B cell (primary cell): ENCODE results near the gene ATP4B.

Experiments
- EZH2 ChIP-seq: IDR thresholded peaks from 2 replicates; pipeline ENCODE4 v1.6.1; 2012; ENCODE audit warnings: borderline replicate concordance, low read depth, mild to moderate bottlenecking, moderate library complexity, low read length; ENCODE audit not compliant: insufficient read depth, poor library complexity, severe bottlenecking
- TF ChIP-seq, protein P1 (sequence below): fragments of 200-600 bp; IDR thresholded peaks from one replicate; pipeline ENCODE4 v1.8.0; 2022; ENCODE audit warnings: antibody characterized with exemption, mild to moderate bottlenecking

DNA sequence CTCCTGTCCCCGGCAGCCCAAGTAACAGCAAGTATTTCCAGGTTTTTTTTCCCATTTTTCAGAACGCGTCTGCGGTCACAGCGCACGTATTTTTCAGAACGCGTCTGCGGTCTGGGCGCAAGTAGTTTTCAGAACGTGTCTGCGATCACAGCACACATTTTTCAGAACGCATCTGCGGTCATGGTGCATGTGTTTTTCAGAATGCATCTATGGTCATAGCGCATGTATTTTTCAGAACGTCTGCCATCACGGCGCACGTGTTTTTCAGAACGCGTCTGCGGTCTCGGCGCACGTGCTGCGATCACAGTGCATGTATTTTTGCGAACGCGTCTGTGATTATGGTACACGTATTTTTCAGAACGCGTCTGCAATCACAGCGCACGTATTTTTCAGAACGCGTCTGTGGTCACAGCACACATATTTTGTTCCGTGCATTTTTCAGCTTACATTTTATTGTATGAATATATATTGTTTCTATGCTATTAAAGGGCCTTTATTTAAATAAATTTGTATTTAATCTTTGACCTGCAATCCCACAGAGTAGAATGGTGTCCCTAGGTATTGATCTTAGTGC lies 19.7 kb downstream of the ATP4B start:
- TF ChIP-seq, protein P1, sequence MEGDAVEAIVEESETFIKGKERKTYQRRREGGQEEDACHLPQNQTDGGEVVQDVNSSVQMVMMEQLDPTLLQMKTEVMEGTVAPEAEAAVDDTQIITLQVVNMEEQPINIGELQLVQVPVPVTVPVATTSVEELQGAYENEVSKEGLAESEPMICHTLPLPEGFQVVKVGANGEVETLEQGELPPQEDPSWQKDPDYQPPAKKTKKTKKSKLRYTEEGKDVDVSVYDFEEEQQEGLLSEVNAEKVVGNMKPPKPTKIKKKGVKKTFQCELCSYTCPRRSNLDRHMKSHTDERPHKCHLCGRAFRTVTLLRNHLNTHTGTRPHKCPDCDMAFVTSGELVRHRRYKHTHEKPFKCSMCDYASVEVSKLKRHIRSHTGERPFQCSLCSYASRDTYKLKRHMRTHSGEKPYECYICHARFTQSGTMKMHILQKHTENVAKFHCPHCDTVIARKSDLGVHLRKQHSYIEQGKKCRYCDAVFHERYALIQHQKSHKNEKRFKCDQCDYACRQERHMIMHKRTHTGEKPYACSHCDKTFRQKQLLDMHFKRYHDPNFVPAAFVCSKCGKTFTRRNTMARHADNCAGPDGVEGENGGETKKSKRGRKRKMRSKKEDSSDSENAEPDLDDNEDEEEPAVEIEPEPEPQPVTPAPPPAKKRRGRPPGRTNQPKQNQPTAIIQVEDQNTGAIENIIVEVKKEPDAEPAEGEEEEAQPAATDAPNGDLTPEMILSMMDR = no peak
- no peak for TF ChIP-seq EZH2
